ENCODE data around the gene TIMD4. TPM values are rescaled to one million over a fixed set of nuclear protein-coding genes. Genes with fewer than 3 reads are reported as not detected.

TIMD4 gene
- total and polyA plus RNA-seq, 2 of the 13 experiments (the other 11 are each of a cell fraction or from before 2014, with no cell fraction given): 0.50 TPM; not detected in 1

DNA sequence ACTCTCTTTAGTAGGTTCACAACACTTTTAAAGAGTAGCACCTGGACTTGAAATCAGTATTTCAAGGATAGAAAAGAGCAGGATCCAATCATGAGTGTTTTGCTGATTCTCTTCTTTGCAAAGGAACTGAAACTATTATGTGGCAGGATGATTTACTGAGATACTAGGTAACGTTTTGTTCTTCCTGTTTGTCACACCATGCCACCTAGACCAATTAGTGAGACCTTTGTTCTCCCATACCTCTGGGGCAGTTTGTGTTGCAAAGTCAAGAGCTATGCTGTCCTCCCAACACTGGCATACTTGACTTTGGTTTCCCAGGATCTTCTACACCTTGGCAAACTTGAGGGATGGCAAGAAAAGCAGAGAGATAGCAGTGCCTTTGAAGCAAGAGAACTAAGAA lies 69.5 kb downstream of the TIMD4 start:
- in situ Hi-C loops (cut with HindIII; ENCODE audit: extremely low pct_ligation_motif_present, low pct_unique_long_range_greater_than_20kb) (no loop called here), intact Hi-C loops (cut with micrococcal nuclease; ENCODE audit: unreplicated experiment) (no loop called here)
- 7% methylated on average over 1 of the region's 1 CpG for WGBS (ENCODE audit: low lambda C conversion rate)
- no peaks in the 10 kb centered on the region for H3K4me1 ChIP-seq (ENCODE audit: insufficient read depth, low read length)
- H3K36me3 ChIP-seq (replicated peaks in 1 of 2; ENCODE audit: control insufficient read depth in 1 of 2, insufficient read depth in 2 of 2, low read length in 2 of 2): no peaks in the 10 kb centered on the region
- H3K79me2 ChIP-seq (ENCODE audit: insufficient read depth, low read length): no peaks in the 10 kb centered on the region
- BruUV-seq (replicated peaks): no TSS peak
- H3K9ac ChIP-seq (ENCODE audit: insufficient read depth, low read depth, low read length): no peak overlapping the region
- ATAC-seq (no peak), DNase-seq (ENCODE audit: low spot score) (no peak), FAIRE-seq (no peak)
- CTCF ChIA-PET (ENCODE audit: low intra/inter-chr PET ratio, low total read pairs): no interaction called here
- no peak overlapping the region for H3K4me2 ChIP-seq (ENCODE audit: low read depth, low read length)
- TF ChIP-seq, protein P1, sequence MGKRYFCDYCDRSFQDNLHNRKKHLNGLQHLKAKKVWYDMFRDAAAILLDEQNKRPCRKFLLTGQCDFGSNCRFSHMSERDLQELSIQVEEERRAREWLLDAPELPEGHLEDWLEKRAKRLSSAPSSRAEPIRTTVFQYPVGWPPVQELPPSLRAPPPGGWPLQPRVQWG (CRISPR knock-in tag; IDR thresholded peaks at IDR 0.05; ENCODE audit: borderline replicate concordance, low read depth): no peak
- TF ChIP-seq, protein P2, sequence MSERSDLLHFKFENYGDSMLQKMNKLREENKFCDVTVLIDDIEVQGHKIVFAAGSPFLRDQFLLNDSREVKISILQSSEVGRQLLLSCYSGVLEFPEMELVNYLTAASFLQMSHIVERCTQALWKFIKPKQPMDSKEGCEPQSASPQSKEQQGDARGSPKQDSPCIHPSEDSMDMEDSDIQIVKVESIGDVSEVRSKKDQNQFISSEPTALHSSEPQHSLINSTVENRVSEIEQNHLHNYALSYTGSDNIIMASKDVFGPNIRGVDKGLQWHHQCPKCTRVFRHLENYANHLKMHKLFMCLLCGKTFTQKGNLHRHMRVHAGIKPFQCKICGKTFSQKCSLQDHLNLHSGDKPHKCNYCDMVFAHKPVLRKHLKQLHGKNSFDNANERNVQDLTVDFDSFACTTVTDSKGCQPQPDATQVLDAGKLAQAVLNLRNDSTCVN (CRISPR knock-in tag; IDR thresholded peaks at IDR 0.05; ENCODE audit: borderline replicate concordance): no peak
- TF ChIP-seq DR1 (CRISPR knock-in tag; IDR thresholded peaks at IDR 0.05) (no peak), ZNF841 (CRISPR knock-in tag; IDR thresholded peaks at IDR 0.05; ENCODE audit: borderline replicate concordance) (no peak), MEIS1 (CRISPR knock-in tag; IDR thresholded peaks at IDR 0.05; ENCODE audit: borderline replicate concordance) (no peak), HNRNPLL (IDR thresholded peaks at IDR 0.05; ENCODE audit: low read depth, low read length, poor library complexity, severe bottlenecking) (no peak), ZNF839 (CRISPR knock-in tag; IDR thresholded peaks at IDR 0.05; ENCODE audit: borderline replicate concordance) (no peak), MBNL3 (CRISPR knock-in tag; conservative IDR thresholded peaks at IDR 0.05) (no peak), SALL2 (CRISPR knock-in tag; IDR thresholded peaks at IDR 0.05) (no peak), SP4 (CRISPR knock-in tag; IDR thresholded peaks at IDR 0.05) (no peak), ZNF891 (CRISPR knock-in tag; IDR thresholded peaks at IDR 0.05) (no peak), ZNF30 (CRISPR knock-in tag; IDR thresholded peaks at IDR 0.05) (no peak), KAT7 (CRISPR knock-in tag; IDR thresholded peaks at IDR 0.05; ENCODE audit: borderline replicate concordance) (no peak)
- TF ChIP-seq, protein P3, sequence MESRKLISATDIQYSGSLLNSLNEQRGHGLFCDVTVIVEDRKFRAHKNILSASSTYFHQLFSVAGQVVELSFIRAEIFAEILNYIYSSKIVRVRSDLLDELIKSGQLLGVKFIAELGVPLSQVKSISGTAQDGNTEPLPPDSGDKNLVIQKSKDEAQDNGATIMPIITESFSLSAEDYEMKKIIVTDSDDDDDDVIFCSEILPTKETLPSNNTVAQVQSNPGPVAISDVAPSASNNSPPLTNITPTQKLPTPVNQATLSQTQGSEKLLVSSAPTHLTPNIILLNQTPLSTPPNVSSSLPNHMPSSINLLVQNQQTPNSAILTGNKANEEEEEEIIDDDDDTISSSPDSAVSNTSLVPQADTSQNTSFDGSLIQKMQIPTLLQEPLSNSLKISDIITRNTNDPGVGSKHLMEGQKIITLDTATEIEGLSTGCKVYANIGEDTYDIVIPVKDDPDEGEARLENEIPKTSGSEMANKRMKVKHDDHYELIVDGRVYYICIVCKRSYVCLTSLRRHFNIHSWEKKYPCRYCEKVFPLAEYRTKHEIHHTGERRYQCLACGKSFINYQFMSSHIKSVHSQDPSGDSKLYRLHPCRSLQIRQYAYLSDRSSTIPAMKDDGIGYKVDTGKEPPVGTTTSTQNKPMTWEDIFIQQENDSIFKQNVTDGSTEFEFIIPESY (CRISPR knock-in tag; IDR thresholded peaks at IDR 0.05): no peak
- TF ChIP-seq, protein P4, sequence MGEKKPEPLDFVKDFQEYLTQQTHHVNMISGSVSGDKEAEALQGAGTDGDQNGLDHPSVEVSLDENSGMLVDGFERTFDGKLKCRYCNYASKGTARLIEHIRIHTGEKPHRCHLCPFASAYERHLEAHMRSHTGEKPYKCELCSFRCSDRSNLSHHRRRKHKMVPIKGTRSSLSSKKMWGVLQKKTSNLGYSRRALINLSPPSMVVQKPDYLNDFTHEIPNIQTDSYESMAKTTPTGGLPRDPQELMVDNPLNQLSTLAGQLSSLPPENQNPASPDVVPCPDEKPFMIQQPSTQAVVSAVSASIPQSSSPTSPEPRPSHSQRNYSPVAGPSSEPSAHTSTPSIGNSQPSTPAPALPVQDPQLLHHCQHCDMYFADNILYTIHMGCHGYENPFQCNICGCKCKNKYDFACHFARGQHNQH (CRISPR knock-in tag; IDR thresholded peaks at IDR 0.05): no peak
- TF ChIP-seq, protein P5, sequence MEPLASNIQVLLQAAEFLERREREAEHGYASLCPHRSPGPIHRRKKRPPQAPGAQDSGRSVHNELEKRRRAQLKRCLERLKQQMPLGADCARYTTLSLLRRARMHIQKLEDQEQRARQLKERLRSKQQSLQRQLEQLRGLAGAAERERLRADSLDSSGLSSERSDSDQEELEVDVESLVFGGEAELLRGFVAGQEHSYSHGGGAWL (CRISPR knock-in tag; IDR thresholded peaks at IDR 0.05): no peak
- TF ChIP-seq, protein P6, sequence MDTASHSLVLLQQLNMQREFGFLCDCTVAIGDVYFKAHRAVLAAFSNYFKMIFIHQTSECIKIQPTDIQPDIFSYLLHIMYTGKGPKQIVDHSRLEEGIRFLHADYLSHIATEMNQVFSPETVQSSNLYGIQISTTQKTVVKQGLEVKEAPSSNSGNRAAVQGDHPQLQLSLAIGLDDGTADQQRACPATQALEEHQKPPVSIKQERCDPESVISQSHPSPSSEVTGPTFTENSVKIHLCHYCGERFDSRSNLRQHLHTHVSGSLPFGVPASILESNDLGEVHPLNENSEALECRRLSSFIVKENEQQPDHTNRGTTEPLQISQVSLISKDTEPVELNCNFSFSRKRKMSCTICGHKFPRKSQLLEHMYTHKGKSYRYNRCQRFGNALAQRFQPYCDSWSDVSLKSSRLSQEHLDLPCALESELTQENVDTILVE (CRISPR knock-in tag; IDR thresholded peaks at IDR 0.05): no peak
- TF ChIP-seq, protein P7, sequence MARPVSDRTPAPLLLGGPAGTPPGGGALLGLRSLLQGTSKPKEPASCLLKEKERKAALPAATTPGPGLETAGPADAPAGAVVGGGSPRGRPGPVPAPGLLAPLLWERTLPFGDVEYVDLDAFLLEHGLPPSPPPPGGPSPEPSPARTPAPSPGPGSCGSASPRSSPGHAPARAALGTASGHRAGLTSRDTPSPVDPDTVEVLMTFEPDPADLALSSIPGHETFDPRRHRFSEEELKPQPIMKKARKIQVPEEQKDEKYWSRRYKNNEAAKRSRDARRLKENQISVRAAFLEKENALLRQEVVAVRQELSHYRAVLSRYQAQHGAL (CRISPR knock-in tag; IDR thresholded peaks at IDR 0.05; ENCODE audit: not compliant biosample characterization): no peak
- H3K27ac ChIP-seq (ENCODE audit: extremely low read length, insufficient read depth, low read length): no peak overlapping the region
- no peaks in the 10 kb centered on the region for H4K20me1 ChIP-seq (ENCODE audit: insufficient read depth, low read length)
- H3K27me3 ChIP-seq (ENCODE audit: control insufficient read depth in 1 of 2, insufficient read depth in 2 of 2, low read length in 2 of 2): peaks cover 0 to 5% of the 10 kb centered on the region in 2 experiments; a peak in 1 of 5 replicates
- no peak overlapping the region for H2AFZ ChIP-seq (ENCODE audit: low read length)
- no peaks in the 10 kb centered on the region for H3K9me3 ChIP-seq (ENCODE audit: low read length)
- H3K4me3 ChIP-seq (replicated peaks in 1 of 3; ENCODE audit: insufficient read depth in 1 of 3, low read depth in 2 of 3, low read length in 3 of 3): no peak overlapping the region
- POLR2A ChIA-PET: no interaction called here
